Measurements from ENCODE around the gene ARSA.

- TF ChIP-seq POLR2A (IDR thresholded peaks at IDR 0.05) (no peak), CTCF (IDR thresholded peaks at IDR 0.05) (no peak), POLR2AphosphoS5 (IDR thresholded peaks at IDR 0.05; ENCODE audit: insufficient read depth in 1 of 2, low read depth in 1 of 2) (no peak)
Measured at GRCh38 chr22:50653256-50653655, 25.3 kb upstream of the ARSA start.
